Large intestine (tissue), 3 donors: ENCODE results near the gene PAX9. TPM values are rescaled to one million over a fixed set of nuclear protein-coding genes. Genes with fewer than 3 reads are reported as not detected.
A peak's percentile ranks its signal among the peaks of the same experiment; 100 is the strongest.

Source experiments
- DNase-seq, 2 donors: peaks; one replicate each; pipeline versions ENCODE4 v3.0.0 to v3.0.0-alpha.2; 2013
- H3K27ac ChIP-seq: one replicate; pipeline ENCODE4 v1.5.1; 2013; ENCODE audit warnings: low read length
- H3K27me3 ChIP-seq: 2 replicates; pipeline ENCODE4 v1.6.1; 2013; ENCODE audit warnings: low read length; ENCODE audit not compliant: control insufficient read depth, insufficient read depth
- H3K36me3 ChIP-seq: 2 replicates; pipeline ENCODE4 v1.6.1; 2013; ENCODE audit warnings: low read length; ENCODE audit not compliant: control insufficient read depth, insufficient read depth
- H3K4me1 ChIP-seq: one replicate; pipeline ENCODE4 v1.6.1; 2013; ENCODE audit warnings: low read length; ENCODE audit not compliant: control insufficient read depth, insufficient read depth
- H3K4me3 ChIP-seq: one replicate; pipeline ENCODE4 v1.5.1; 2013; ENCODE audit warnings: low read length
- H3K9me3 ChIP-seq: one replicate; pipeline ENCODE4 v1.6.1; 2013; ENCODE audit warnings: mild to moderate bottlenecking, low read depth, low read length, moderate library complexity; ENCODE audit not compliant: control insufficient read depth
- WGBS: methylation state at CpG from one replicate; pipeline ENCODE4 v1.1.5; 2013; ENCODE audit warnings: low lambda C conversion rate; ENCODE audit not compliant: insufficient coverage; 5-methylcytosine and 5-hydroxymethylcytosine counted together
- polyA plus RNA-seq: library from polyadenylated mRNA; unstranded; fragments of 120-200 nt; gene quantifications from one replicate; pipeline ENCODE4 v1.2.1, GENCODE V29; 2013

Gene PAX9
- polyA plus RNA-seq, 1 donor: 0.06 TPM

GRCh38 chr14:36655963-36656686 is 5.5 kb upstream of the PAX9 start:
- peaks cover 91% of the 10 kb centered on the region for H3K27me3 ChIP-seq
- peaks cover 17% of the 10 kb centered on the region for H3K4me1 ChIP-seq
- no peak for DNase-seq
- no CpG with 5 or more reads among the region's 48 CpGs for WGBS
- H3K27ac ChIP-seq: no peak overlapping the region
- peaks cover 17% of the 10 kb centered on the region for H3K9me3 ChIP-seq
- no peak overlapping the region for H3K4me3 ChIP-seq
- H3K36me3 ChIP-seq: no peaks in the 10 kb centered on the region

GRCh38 chr14:36656687-36657398 is 4.8 kb upstream of the PAX9 start:
- Histone ChIP-seq H3K9me3 (peaks cover 21% of the 10 kb centered on the region), H3K4me1 (peaks cover 24% of the 10 kb centered on the region), H3K4me3 (no peak overlapping the region), H3K36me3 (no peaks in the 10 kb centered on the region), H3K27me3 (peaks cover 96% of the 10 kb centered on the region), H3K27ac (no peak overlapping the region)
- no CpG with 5 or more reads among the region's 31 CpGs for WGBS
- no peak for DNase-seq

- H3K9me3 ChIP-seq: peaks cover 23% of the 10 kb centered on the region
- H3K27ac ChIP-seq: no peak overlapping the region
- H3K4me3 ChIP-seq: no peak overlapping the region
- peaks cover 29% of the 10 kb centered on the region for H3K4me1 ChIP-seq
- 6% methylated on average over 3 of the region's 55 CpGs for WGBS
- DNase-seq: no peak
- peaks cover 99% of the 10 kb centered on the region for H3K27me3 ChIP-seq
- no peaks in the 10 kb centered on the region for H3K36me3 ChIP-seq
Observed at GRCh38 chr14:36657399-36658122, 4.1 kb upstream of the PAX9 start.

GRCh38 chr14:36658123-36659009 is 3.3 kb upstream of the PAX9 start:
- no CpG with 5 or more reads among the region's 55 CpGs for WGBS
- Histone ChIP-seq H3K27me3 (peaks cover 100% of the 10 kb centered on the region), H3K4me1 (peaks cover 37% of the 10 kb centered on the region), H3K9me3 (peaks cover 23% of the 10 kb centered on the region), H3K27ac (no peak overlapping the region), H3K4me3 (no peak overlapping the region), H3K36me3 (no peaks in the 10 kb centered on the region)
- DNase-seq: no peak

GRCh38 chr14:36659010-36659821 is 2.4 kb upstream of the PAX9 start:
- DNase-seq: no peak
- no peak overlapping the region for H3K4me3 ChIP-seq
- H3K4me1 ChIP-seq: peaks cover 39% of the 10 kb centered on the region
- peaks cover 100% of the 10 kb centered on the region for H3K27me3 ChIP-seq
- H3K9me3 ChIP-seq: peaks cover 27% of the 10 kb centered on the region
- no peaks in the 10 kb centered on the region for H3K36me3 ChIP-seq
- no CpG with 5 or more reads among the region's 35 CpGs for WGBS
- no peak overlapping the region for H3K27ac ChIP-seq

GRCh38 chr14:36659822-36660735 is 1.6 kb upstream of the PAX9 start:
- WGBS: 0% methylated on average over 2 of the region's 19 CpGs
- peaks cover 100% of the 10 kb centered on the region for H3K27me3 ChIP-seq
- H3K4me3 ChIP-seq: no peak overlapping the region
- H3K36me3 ChIP-seq: no peaks in the 10 kb centered on the region
- no peak overlapping the region for H3K27ac ChIP-seq
- peaks cover 39% of the 10 kb centered on the region for H3K4me1 ChIP-seq
- peaks cover 27% of the 10 kb centered on the region for H3K9me3 ChIP-seq
- DNase-seq: no peak

- H3K27me3 ChIP-seq: peaks cover 100% of the 10 kb centered on the region
- peaks cover 36% of the 10 kb centered on the region for H3K4me1 ChIP-seq
- no peak overlapping the region for H3K27ac ChIP-seq
- 13% methylated on average over 1 of the region's 35 CpGs for WGBS
- H3K36me3 ChIP-seq: no peaks in the 10 kb centered on the region
- peaks cover 27% of the 10 kb centered on the region for H3K9me3 ChIP-seq
- peak overlapping the region; percentile 11 for H3K4me3 ChIP-seq
- DNase-seq: no peak
Observed at GRCh38 chr14:36660736-36661505, 739 bp upstream of the PAX9 start.

GRCh38 chr14:36662258-36662542 is 540 bp downstream of the PAX9 start:
- H3K4me3 ChIP-seq: no peak overlapping the region
- H3K36me3 ChIP-seq: no peaks in the 10 kb centered on the region
- H3K9me3 ChIP-seq: peaks cover 37% of the 10 kb centered on the region
- no peak for DNase-seq
- no CpG with 5 or more reads among the region's 11 CpGs for WGBS
- no peak overlapping the region for H3K27ac ChIP-seq
- peaks cover 100% of the 10 kb centered on the region for H3K27me3 ChIP-seq
- H3K4me1 ChIP-seq: peaks cover 34% of the 10 kb centered on the region
